NK-92 (cell line): ENCODE measurements around the gene ZBTB20.

Experiments used
- DNase-seq: peaks from one replicate; lab custom pipeline; 2025; ENCODE audit not compliant: unreplicated experiment; lab: John Stamatoyannopoulos, UW

Gene ZBTB20

GRCh38 chr3:115089481-115089880, 57.6 kb downstream of the ZBTB20 start:
- no peak for DNase-seq

GRCh38 chr3:115087512-115087911, 59.6 kb downstream of the ZBTB20 start:
- no peak for DNase-seq

GRCh38 chr3:115086344-115086743, 60.7 kb downstream of the ZBTB20 start:
- no peak for DNase-seq

- no peak for DNase-seq
These were observed 61.8 kb downstream of the ZBTB20 start for GRCh38 chr3:115085197-115085865.

- no peak for DNase-seq
These were observed 62.4 kb downstream of the ZBTB20 start for GRCh38 chr3:115084686-115085085.

GRCh38 chr3:115082260-115082659, 64.8 kb downstream of the ZBTB20 start:
- DNase-seq: no peak

- no peak for DNase-seq
These were observed 65.6 kb downstream of the ZBTB20 start for GRCh38 chr3:115081444-115081843.

GRCh38 chr3:115077501-115078250, 69.4 kb downstream of the ZBTB20 start:
- DNase-seq: no peak

GRCh38 chr3:115074502-115074901, 72.6 kb downstream of the ZBTB20 start:
- no peak for DNase-seq

- no peak for DNase-seq
These were observed 74.6 kb downstream of the ZBTB20 start for GRCh38 chr3:115072265-115073021.

GRCh38 chr3:115071601-115072000, 75.5 kb downstream of the ZBTB20 start:
- DNase-seq: no peak

- no peak for DNase-seq
These were observed 75.9 kb downstream of the ZBTB20 start for GRCh38 chr3:115071166-115071565.

- DNase-seq: no peak
These were observed 78.3 kb downstream of the ZBTB20 start for GRCh38 chr3:115068799-115069198.

GRCh38 chr3:115062412-115062956, 84.6 kb downstream of the ZBTB20 start:
- DNase-seq: no peak

- DNase-seq: no peak
These were observed 85.1 kb downstream of the ZBTB20 start for GRCh38 chr3:115062009-115062408.

- no peak for DNase-seq
These were observed 94.2 kb downstream of the ZBTB20 start for GRCh38 chr3:115052906-115053305.

- DNase-seq: no peak
These were observed 104.7 kb downstream of the ZBTB20 start for GRCh38 chr3:115042351-115042750.

GRCh38 chr3:115040673-115041286, 106.3 kb downstream of the ZBTB20 start:
- no peak for DNase-seq

GRCh38 chr3:115040246-115040645, 106.8 kb downstream of the ZBTB20 start:
- DNase-seq: no peak

- no peak for DNase-seq
These were observed 108.3 kb downstream of the ZBTB20 start for GRCh38 chr3:115038817-115039216.

GRCh38 chr3:115022835-115023398, 124.2 kb downstream of the ZBTB20 start:
- DNase-seq: no peak
